Endothelial cell of umbilical vein (primary cell): Measurements from ENCODE around the gene ZNF341. TPM values are rescaled to one million over a fixed set of nuclear protein-coding genes. Genes with fewer than 3 reads are reported as not detected.

Experiments
- BruUV-seq: library from RNA; stranded (reverse); fragments of 400-500 nt; replicated peaks from 2 replicates; lab custom pipeline; 2021; lab: Mats Ljungman, UMichigan
- CTCF ChIA-PET: fragments of 300-600, 350-600 bp; sonication (Branson Sonifier 250); formaldehyde crosslinking; loops from one replicate; lab custom pipeline; 2021; ENCODE audit warnings: antibody characterized with exemption, inconsistent platforms; lab: Charles Lee
- POLR2A ChIA-PET: fragments of 300-600, 350-600 bp; sonication (Branson Sonifier 250); formaldehyde crosslinking; loops from one replicate; lab custom pipeline; 2021; ENCODE audit warnings: antibody characterized with exemption, inconsistent platforms; lab: Charles Lee
- DNase-seq: peaks from one replicate; pipeline ENCODE4 v3.0.0-alpha.2; 2011; ENCODE audit warnings: low read depth, low spot score
- FAIRE-seq: peaks from 2 replicates; lab custom pipeline; 2011; peaks lifted over from hg19 to GRCh38; lab: Jason Lieb, UNC
- H2AFZ ChIP-seq: 2 replicates; pipeline ENCODE4 v1.6.0; 2012; ENCODE audit warnings: low read depth, low read length, control low read depth, inconsistent platforms
- H3K27ac ChIP-seq: 2 replicates; pipeline ENCODE4 v1.5.1; 2011; ENCODE audit warnings: low read depth, mild to moderate bottlenecking, control low read depth, low read length, moderate library complexity; ENCODE audit not compliant: insufficient read depth
- H3K27me3 ChIP-seq, 2 experiments: 2 replicates each; pipeline versions ENCODE4 v1.6.0 to v1.6.1; 2011; ENCODE audit warnings: low read length in 2 of 2, mixed read lengths in 1 of 2; ENCODE audit not compliant: control insufficient read depth in 2 of 2, insufficient read depth in 2 of 2
- H3K36me3 ChIP-seq, 2 experiments: 2 replicates in 1 of 2; 3 replicates in 1 of 2; pipeline ENCODE4 v1.5.1; 2011; ENCODE audit warnings: low read length in 2 of 2, mild to moderate bottlenecking in 1 of 2, moderate library complexity in 1 of 2; ENCODE audit not compliant: control insufficient read depth in 2 of 2, insufficient read depth in 2 of 2; ENCODE audit errors: extremely low read depth in 1 of 2
- H3K4me1 ChIP-seq: 3 replicates; pipeline ENCODE4 v1.5.1; 2011; ENCODE audit warnings: mild to moderate bottlenecking, low read length; ENCODE audit not compliant: control insufficient read depth, insufficient read depth; ENCODE audit errors: extremely low read depth
- H3K4me2 ChIP-seq: 2 replicates; pipeline ENCODE4 v1.6.1; 2011; ENCODE audit warnings: low read length, control low read depth, mixed read lengths; ENCODE audit not compliant: insufficient read depth
- H3K4me3 ChIP-seq, 3 experiments: fragments of 200-600 bp in 1 of 3; sonication (generic), shearing (Covaris generic) in 1 of 3; replicated peaks in 1 of 3; 2 replicates each; pipeline ENCODE4 v1.5.1; 2011 to 2016; ENCODE audit warnings: control low read depth in 3 of 3, low read length in 3 of 3, mild to moderate bottlenecking in 2 of 3, inconsistent platforms in 1 of 3, low read depth in 1 of 3, moderate library complexity in 1 of 3; ENCODE audit not compliant: insufficient read depth in 1 of 3
- H3K79me2 ChIP-seq: 2 replicates; pipeline ENCODE4 v1.6.0; 2012; ENCODE audit warnings: low read length, inconsistent platforms; ENCODE audit not compliant: control insufficient read depth, insufficient read depth
- H3K9ac ChIP-seq: replicated peaks from 2 replicates; pipeline ENCODE3; 2011; ENCODE audit warnings: low read length, control low read depth; ENCODE audit not compliant: insufficient read depth; ENCODE audit errors: extremely low read depth
- H3K9me1 ChIP-seq: replicated peaks from 3 replicates; pipeline ENCODE4 v1.6.0; 2011; ENCODE audit warnings: mild to moderate bottlenecking, low read length; ENCODE audit not compliant: control insufficient read depth, insufficient read depth; ENCODE audit errors: extremely low read depth
- H3K9me3 ChIP-seq: replicated peaks from 2 replicates; pipeline ENCODE4 v1.5.1; 2012; ENCODE audit warnings: low read length, inconsistent platforms; ENCODE audit not compliant: control insufficient read depth, insufficient read depth
- H4K20me1 ChIP-seq: replicated peaks from 2 replicates; pipeline ENCODE3; 2011; ENCODE audit warnings: mild to moderate bottlenecking, low read length; ENCODE audit not compliant: control insufficient read depth, insufficient read depth; ENCODE audit errors: extremely low read depth
- CTCF ChIP-seq, 2 donors: IDR thresholded peaks; 1 replicate in 1 of 2; 2 replicates in 1 of 2; pipeline ENCODE4 v1.5.1; 2011; ENCODE audit warnings: low read length in 2 of 2, mild to moderate bottlenecking in 2 of 2, moderate library complexity in 2 of 2, control low read depth in 1 of 2, inconsistent platforms in 1 of 2, low read depth in 1 of 2; ENCODE audit not compliant: insufficient read depth in 1 of 2; ENCODE audit errors: extremely low read depth in 1 of 2
- EZH2 ChIP-seq: IDR thresholded peaks from 2 replicates; pipeline ENCODE4 v1.6.1; 2012; ENCODE audit warnings: borderline replicate concordance, low read depth, mild to moderate bottlenecking, moderate library complexity, low read length, inconsistent platforms; ENCODE audit not compliant: severe bottlenecking
- FOS ChIP-seq: IDR thresholded peaks from 2 replicates; pipeline ENCODE4 v1.6.1; 2011; ENCODE audit warnings: mild to moderate bottlenecking, low read length, moderate library complexity, borderline replicate concordance; ENCODE audit not compliant: insufficient read depth
- GATA2 ChIP-seq: IDR thresholded peaks from 2 replicates; pipeline ENCODE4 v1.7.0; 2011; ENCODE audit warnings: low read depth, mild to moderate bottlenecking, moderate library complexity, mixed read lengths, low read length; ENCODE audit not compliant: insufficient read length, insufficient read depth
- JUN ChIP-seq: IDR thresholded peaks from 2 replicates; pipeline ENCODE4 v1.6.1; 2011; ENCODE audit warnings: borderline replicate concordance, low read depth; ENCODE audit not compliant: insufficient read length, insufficient read depth
- MAX ChIP-seq: IDR thresholded peaks from 2 replicates; pipeline ENCODE4 v1.6.1; 2011; ENCODE audit not compliant: insufficient read depth, insufficient read length
- MYC ChIP-seq: IDR thresholded peaks from one replicate; pipeline ENCODE4 v1.6.1; 2011; ENCODE audit warnings: mild to moderate bottlenecking, low read depth, low read length
- POLR2A ChIP-seq: IDR thresholded peaks from 2 replicates; pipeline ENCODE4 v1.6.1; 2012; ENCODE audit warnings: low read depth, mild to moderate bottlenecking, control low read depth, low read length
- POLR2AphosphoS5 ChIP-seq: IDR thresholded peaks from 2 replicates; pipeline ENCODE4 v1.6.1; 2012; ENCODE audit warnings: low read depth, mild to moderate bottlenecking, control low read depth, low read length, moderate library complexity; ENCODE audit not compliant: insufficient read depth
- dilution Hi-C: fragments of 300-500 bp; cut with MboI; formaldehyde crosslinking; loops from one replicate; pipeline ENCODE4 v1.15.0; 2019; ENCODE audit warnings: low sequenced_read_pairs; ENCODE audit not compliant: extremely low pct_ligation_motif_present
- intact Hi-C: fragments of 100-400 bp; cut with micrococcal nuclease; formaldehyde crosslinking; loops from one replicate; pipeline ENCODE4 v1.10.0; 2022
- polyA plus RNA-seq, 4 experiments: library from polyadenylated mRNA; depleted of rRNA in 3 of 4; stranded (reverse) in 3 of 4; unstranded in 1 of 4; fragments of >200 nt; gene quantifications; 2 replicates each; pipeline versions ENCODE4 v1.2.1 to v1.2.3, GENCODE V29; 2011 to 2012; ENCODE audit warnings: missing spikeins in 1 of 4
- total RNA-seq: library from RNA; stranded (reverse); gene quantifications from 2 replicates; pipeline ENCODE4 v1.2.3, GENCODE V29; 2021

The ZNF341 gene
- total and polyA plus RNA-seq, 2 donors (not counting 3 experiments of a cell fraction or from before 2014, with no cell fraction given): 4.9 TPM

GRCh38 chr20:33767777-33768138 is 36.0 kb downstream of the ZNF341 start:
- Histone ChIP-seq H4K20me1 (no peaks in the 10 kb centered on the region), H3K4me2 (no peak overlapping the region), H3K36me3 (no peaks in the 10 kb centered on the region), H2AFZ (no peak overlapping the region), H3K9me1 (no peaks in the 10 kb centered on the region), H3K27ac (no peak overlapping the region), H3K9me3 (no peaks in the 10 kb centered on the region), H3K9ac (no peak overlapping the region), H3K79me2 (no peaks in the 10 kb centered on the region), H3K27me3 (no peaks in the 10 kb centered on the region), H3K4me3 (no peak overlapping the region), H3K4me1 (no peaks in the 10 kb centered on the region)
- no peak for TF ChIP-seq EZH2
- TF ChIP-seq FOS: no peak
- no peak for TF ChIP-seq CTCF (IDR thresholded peaks at IDR 0.05; ENCODE audit: extremely low read depth in 1 of 2, insufficient read depth in 1 of 2, low read depth in 1 of 2, low read length in 2 of 2)
- no peak for TF ChIP-seq JUN
- TF ChIP-seq MAX: no peak
- TF ChIP-seq MYC: no peak
- no peak for TF ChIP-seq POLR2AphosphoS5
- TF ChIP-seq POLR2A: no peak
- no peak for TF ChIP-seq GATA2
- ChIA-PET POLR2A (no interaction called here), CTCF (interaction anchor here (1.6 kb wide), 1 partner anchor 24 kb away, joined by 4 read pairs; no protein-coding TSS in a partner anchor)
- no peak for FAIRE-seq
- no TSS peak for BruUV-seq
- intact Hi-C loops (no loop called here), dilution Hi-C loops (no loop called here)
- no peak for DNase-seq
